T-helper 2 cell treated with Interferon-gamma antibody and Interleukin-4, amounts not matched to agents 5 μg/mL and 100 μg/mL, for 36 hours (primary cell): Measurements from ENCODE around the gene MAP1LC3B2.

Experiments used
- DNase-seq: peaks from one replicate; pipeline ENCODE4 v3.0.0; 2021; ENCODE audit warnings: low spot score
- H3K27ac Mint-ChIP-seq: one replicate; pipeline ENCODE4 v1.8.0; 2021; ENCODE audit warnings: mild to moderate bottlenecking, mixed read lengths
- H3K27me3 Mint-ChIP-seq: one replicate; pipeline ENCODE4 v1.8.0; 2021; ENCODE audit warnings: low read depth, mixed read lengths
- H3K36me3 Mint-ChIP-seq: one replicate; pipeline ENCODE4 v1.8.0; 2021; ENCODE audit warnings: low read depth, mixed read lengths
- H3K4me1 Mint-ChIP-seq: one replicate; pipeline ENCODE4 v1.8.0; 2021; ENCODE audit warnings: low read depth, mixed read lengths
- H3K4me3 Mint-ChIP-seq: one replicate; pipeline ENCODE4 v1.8.0; 2022; ENCODE audit warnings: mild to moderate bottlenecking, moderate library complexity, mixed read lengths
- H3K9me3 Mint-ChIP-seq: one replicate; pipeline ENCODE4 v1.8.0; 2021; ENCODE audit warnings: mixed read lengths

MAP1LC3B2 gene

DNA sequence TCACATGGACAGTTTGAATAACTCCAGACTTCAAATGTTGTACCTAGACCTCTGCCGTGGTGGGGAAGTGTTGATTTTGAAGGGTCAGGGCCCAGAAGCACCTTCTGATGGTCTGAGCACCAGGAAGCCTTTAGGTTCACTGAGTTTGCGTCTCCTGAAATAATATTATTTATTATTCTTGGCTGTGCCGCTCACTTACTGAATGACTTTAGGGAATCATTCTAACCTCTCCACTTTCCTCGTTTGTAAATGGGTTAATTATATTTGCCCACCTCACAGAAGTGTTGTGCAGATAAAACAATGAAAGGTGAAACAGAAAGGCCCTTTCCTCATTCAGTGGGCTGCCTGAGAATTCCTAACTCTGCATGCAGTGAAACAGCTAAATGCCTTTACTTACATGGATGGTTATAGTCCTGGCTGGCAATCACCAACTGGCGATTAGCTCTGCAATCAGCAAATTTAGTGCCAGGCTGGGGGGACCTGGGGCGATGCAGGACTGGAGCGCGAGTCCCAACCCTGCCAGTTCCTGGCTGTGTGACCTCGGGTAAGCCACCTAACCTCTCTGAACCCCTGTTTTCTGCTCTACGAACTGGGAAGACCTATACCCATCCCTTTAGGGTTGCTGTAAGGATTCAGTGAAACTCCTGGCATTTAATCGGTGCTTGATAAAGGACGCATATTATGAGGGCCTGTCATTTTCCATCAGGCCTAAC, 57.5 kb downstream of the MAP1LC3B2 start:
- Mint-ChIP-seq H3K4me3 (no peak overlapping the region), H3K27ac (no peak overlapping the region), H3K36me3 (no peaks in the 10 kb centered on the region), H3K4me1 (no peaks in the 10 kb centered on the region), H3K9me3 (no peaks in the 10 kb centered on the region), H3K27me3 (peaks cover 8% of the 10 kb centered on the region)
- no peak for DNase-seq

DNA sequence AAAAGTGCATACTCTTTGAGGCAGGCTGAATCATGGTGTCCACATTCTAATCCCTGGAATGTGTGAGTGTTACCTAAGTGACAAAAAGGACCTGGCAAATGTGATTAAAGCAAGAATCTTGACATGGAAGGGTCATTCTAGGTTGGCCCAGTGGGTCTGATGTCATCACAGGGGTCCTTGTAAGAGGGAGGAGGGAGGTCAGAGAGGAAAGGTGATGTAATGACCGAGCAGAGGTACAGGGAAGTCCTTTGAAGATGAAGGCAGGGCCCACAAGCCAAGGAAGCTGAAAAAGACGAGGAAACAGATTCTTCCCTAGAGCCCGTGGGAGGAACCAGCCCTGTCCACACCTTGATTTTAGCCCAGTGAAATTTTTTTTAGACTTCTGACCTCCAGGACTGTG, 60.1 kb downstream of the MAP1LC3B2 start:
- H3K36me3 Mint-ChIP-seq = no peaks in the 10 kb centered on the region
- no peak overlapping the region for H3K27ac Mint-ChIP-seq
- no peak overlapping the region for H3K4me3 Mint-ChIP-seq
- H3K4me1 Mint-ChIP-seq = no peaks in the 10 kb centered on the region
- peaks cover 10% of the 10 kb centered on the region for H3K27me3 Mint-ChIP-seq
- peaks cover 10% of the 10 kb centered on the region for H3K9me3 Mint-ChIP-seq
- no peak for DNase-seq

DNA sequence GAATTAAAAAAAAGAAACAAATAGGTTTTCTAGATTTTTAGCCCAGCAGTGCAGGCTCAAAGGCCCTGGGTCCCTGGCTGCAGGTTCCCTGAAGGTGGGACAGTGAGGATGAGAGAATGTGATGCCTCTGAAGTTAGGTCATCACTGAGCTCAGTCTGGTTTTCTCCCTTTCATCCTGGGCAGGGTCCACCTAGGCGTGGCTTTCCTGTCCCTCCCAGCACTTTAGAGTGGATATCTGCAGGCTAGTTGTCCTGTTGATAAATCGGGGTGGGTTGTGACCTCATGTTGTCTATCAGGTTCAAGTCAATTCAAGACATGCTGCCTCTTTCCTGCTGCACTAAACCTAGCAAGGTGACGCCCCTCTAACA, 60.9 kb downstream of the MAP1LC3B2 start:
- Mint-ChIP-seq H3K36me3 (no peaks in the 10 kb centered on the region), H3K4me1 (no peaks in the 10 kb centered on the region), H3K27me3 (peaks cover 10% of the 10 kb centered on the region), H3K4me3 (no peak overlapping the region), H3K9me3 (peaks cover 10% of the 10 kb centered on the region), H3K27ac (no peak overlapping the region)
- no peak for DNase-seq

DNA sequence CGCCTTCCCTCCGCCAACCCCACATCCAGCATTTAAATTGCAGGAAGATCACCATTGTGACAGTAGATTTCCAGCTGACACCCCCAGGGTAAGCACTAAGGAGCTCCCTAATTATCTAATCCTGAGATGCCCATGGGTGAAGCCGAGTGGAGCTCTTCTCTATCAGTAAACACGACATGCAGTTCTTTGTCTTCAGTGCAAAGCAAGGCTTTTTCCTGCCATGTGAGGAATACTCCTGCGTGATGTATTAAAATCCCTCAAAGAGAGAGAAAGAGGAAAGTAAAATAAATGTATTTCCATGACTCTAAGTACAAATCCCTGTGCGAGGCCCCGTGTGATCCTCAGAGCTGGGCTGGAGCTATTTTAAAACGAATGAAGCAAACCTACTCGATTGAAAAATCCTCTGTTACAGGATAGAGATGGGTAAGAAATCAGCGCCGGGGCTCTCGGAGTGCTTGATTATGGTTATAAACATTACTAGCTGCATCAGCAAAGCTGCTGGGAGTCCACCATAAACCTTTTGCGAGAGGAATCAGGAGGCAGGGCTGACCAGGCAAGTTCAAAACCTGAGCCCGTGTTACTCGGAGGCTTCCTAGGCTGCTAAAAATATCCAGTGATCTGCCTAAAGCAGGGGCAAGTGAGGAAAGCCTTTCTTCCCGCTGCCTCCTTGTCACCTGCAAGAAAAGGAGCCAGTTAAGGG, 61.5 kb downstream of the MAP1LC3B2 start:
- H3K36me3 Mint-ChIP-seq = no peaks in the 10 kb centered on the region
- H3K27me3 Mint-ChIP-seq = peaks cover 10% of the 10 kb centered on the region
- H3K9me3 Mint-ChIP-seq = peaks cover 10% of the 10 kb centered on the region
- H3K4me3 Mint-ChIP-seq = no peak overlapping the region
- no peaks in the 10 kb centered on the region for H3K4me1 Mint-ChIP-seq
- DNase-seq = no peak
- H3K27ac Mint-ChIP-seq = no peak overlapping the region

DNA sequence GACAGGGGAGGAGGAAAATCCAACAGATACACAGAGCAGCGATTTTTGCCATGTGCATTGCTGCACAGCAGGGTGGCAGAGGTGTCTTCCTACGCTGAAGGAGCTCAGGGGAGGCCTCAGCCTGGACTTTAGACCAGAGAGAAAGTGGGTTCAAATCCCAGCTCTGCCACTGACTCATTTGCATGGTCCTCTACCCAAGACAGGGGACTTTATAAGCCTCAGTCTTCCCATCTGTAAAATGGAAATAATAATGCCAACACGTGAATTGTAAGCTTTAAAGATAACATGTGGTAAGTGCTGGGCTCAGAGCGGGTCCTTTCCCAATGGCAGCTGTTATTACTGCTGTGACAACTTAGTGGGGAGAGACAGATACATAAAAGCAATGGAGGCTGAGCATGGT, 62.0 kb downstream of the MAP1LC3B2 start:
- Mint-ChIP-seq H3K9me3 (peaks cover 10% of the 10 kb centered on the region), H3K27me3 (peaks cover 7% of the 10 kb centered on the region), H3K4me1 (no peaks in the 10 kb centered on the region), H3K27ac (no peak overlapping the region), H3K36me3 (no peaks in the 10 kb centered on the region), H3K4me3 (no peak overlapping the region)
- DNase-seq = no peak

DNA sequence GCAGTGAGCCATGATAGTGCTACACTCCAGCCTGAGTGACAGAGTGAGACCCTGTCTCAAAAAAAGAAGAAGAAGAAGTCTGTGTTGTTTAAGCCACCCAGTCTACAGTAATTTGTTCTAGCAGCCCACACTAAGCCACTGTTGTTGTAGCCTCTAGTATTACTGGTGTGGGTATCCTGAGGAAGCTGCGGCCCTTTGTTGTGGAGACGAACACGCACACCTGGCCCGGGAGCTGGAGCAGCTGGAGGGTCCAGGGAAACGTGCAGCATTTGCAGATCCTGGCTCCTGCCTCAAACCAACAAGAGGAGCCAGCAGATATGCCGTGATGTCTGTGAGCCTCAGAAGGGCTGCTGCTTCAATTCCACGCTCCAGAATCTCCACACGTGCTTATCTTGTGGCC, 65.3 kb downstream of the MAP1LC3B2 start:
- no peak overlapping the region for H3K4me3 Mint-ChIP-seq
- H3K27me3 Mint-ChIP-seq = peaks cover 13% of the 10 kb centered on the region
- no peaks in the 10 kb centered on the region for H3K4me1 Mint-ChIP-seq
- H3K27ac Mint-ChIP-seq = no peak overlapping the region
- no peak for DNase-seq
- H3K9me3 Mint-ChIP-seq = peaks cover 10% of the 10 kb centered on the region
- H3K36me3 Mint-ChIP-seq = no peaks in the 10 kb centered on the region

DNA sequence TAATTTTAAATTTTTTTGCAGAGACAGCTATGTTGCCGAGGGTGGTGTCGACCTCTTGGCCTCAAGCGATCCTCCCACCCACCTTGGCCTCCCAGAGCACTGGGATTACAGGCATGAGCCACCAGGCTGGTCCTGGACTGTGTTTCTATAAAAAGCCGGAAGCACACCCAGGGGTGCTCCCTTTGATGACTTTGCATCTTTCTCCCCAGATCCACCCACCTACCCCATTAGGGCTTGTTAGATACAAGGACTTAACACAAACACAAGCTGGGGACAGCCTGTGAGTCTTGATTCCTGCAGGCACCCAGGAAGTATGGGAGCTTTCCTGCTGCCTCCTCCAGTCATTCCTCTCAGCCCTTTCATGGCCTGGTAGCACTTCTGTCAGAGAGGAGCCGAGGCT, 67.0 kb downstream of the MAP1LC3B2 start:
- H3K36me3 Mint-ChIP-seq = no peaks in the 10 kb centered on the region
- peaks cover 9% of the 10 kb centered on the region for H3K27me3 Mint-ChIP-seq
- peaks cover 10% of the 10 kb centered on the region for H3K9me3 Mint-ChIP-seq
- H3K4me3 Mint-ChIP-seq = no peak overlapping the region
- DNase-seq = no peak
- no peak overlapping the region for H3K27ac Mint-ChIP-seq
- no peaks in the 10 kb centered on the region for H3K4me1 Mint-ChIP-seq
